ENCODE data around the gene PLEKHA8.

- TF ChIP-seq, protein P1, sequence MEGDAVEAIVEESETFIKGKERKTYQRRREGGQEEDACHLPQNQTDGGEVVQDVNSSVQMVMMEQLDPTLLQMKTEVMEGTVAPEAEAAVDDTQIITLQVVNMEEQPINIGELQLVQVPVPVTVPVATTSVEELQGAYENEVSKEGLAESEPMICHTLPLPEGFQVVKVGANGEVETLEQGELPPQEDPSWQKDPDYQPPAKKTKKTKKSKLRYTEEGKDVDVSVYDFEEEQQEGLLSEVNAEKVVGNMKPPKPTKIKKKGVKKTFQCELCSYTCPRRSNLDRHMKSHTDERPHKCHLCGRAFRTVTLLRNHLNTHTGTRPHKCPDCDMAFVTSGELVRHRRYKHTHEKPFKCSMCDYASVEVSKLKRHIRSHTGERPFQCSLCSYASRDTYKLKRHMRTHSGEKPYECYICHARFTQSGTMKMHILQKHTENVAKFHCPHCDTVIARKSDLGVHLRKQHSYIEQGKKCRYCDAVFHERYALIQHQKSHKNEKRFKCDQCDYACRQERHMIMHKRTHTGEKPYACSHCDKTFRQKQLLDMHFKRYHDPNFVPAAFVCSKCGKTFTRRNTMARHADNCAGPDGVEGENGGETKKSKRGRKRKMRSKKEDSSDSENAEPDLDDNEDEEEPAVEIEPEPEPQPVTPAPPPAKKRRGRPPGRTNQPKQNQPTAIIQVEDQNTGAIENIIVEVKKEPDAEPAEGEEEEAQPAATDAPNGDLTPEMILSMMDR (IDR thresholded peaks at IDR 0.05) = no peak
- no peak for TF ChIP-seq EP300 (IDR thresholded peaks at IDR 0.05)
These were observed 780 bp downstream of the PLEKHA8 start for GRCh38 chr7:30028749-30029635.

Measured in tibial nerve (tissue), 4 donors.